ENCODE data around the gene GRPEL2. TPM values are rescaled to one million over a fixed set of nuclear protein-coding genes. Genes with fewer than 3 reads are reported as not detected.

GRPEL2 gene
- total RNA-seq, 4 donors from 2014 or later, result 9.3 to 20.4 (median 13.3) TPM

- no peak for TF ChIP-seq CTCF (IDR thresholded peaks at IDR 0.05; ENCODE audit: low read depth)
Measured at GRCh38 chr5:149381986-149382338, 36.7 kb downstream of the GRPEL2 start.

GRCh38 chr5:149382517-149383220, 37.4 kb downstream of the GRPEL2 start:
- TF ChIP-seq CTCF (IDR thresholded peaks at IDR 0.05; ENCODE audit: low read depth), result no peak

GRCh38 chr5:149383399-149383798, 38.1 kb downstream of the GRPEL2 start:
- no peak for TF ChIP-seq CTCF (IDR thresholded peaks at IDR 0.05; ENCODE audit: low read depth)

- TF ChIP-seq CTCF (IDR thresholded peaks at IDR 0.05; ENCODE audit: low read depth), result no peak
Measured at GRCh38 chr5:149386166-149386565, 40.9 kb downstream of the GRPEL2 start.

GRCh38 chr5:149387081-149387631, 41.9 kb downstream of the GRPEL2 start:
- no peak for TF ChIP-seq CTCF (IDR thresholded peaks at IDR 0.05; ENCODE audit: low read depth)

- no peak for TF ChIP-seq CTCF (IDR thresholded peaks at IDR 0.05; ENCODE audit: low read depth)
Measured at GRCh38 chr5:149387982-149388381, 42.7 kb downstream of the GRPEL2 start.

- no peak for TF ChIP-seq CTCF (IDR thresholded peaks at IDR 0.05; ENCODE audit: low read depth)
Measured at GRCh38 chr5:149388498-149389190, 43.3 kb downstream of the GRPEL2 start.
